Body of pancreas (tissue), 4 donors: ENCODE measurements around the gene POU2AF1.

Experiments
- POLR2A ChIP-seq, 3 donors: fragments of 450-650 bp; IDR thresholded peaks; one replicate each; pipeline ENCODE4 v1.6.1; 2016; ENCODE audit warnings: antibody characterized with exemption in 3 of 3, mild to moderate bottlenecking in 2 of 3
- TF ChIP-seq, protein P1 (sequence below), 7 experiments: fragments of 450-650 bp in 4 of 7; fragments of 200-600 bp in 3 of 7; sonication (generic) in 3 of 7; IDR thresholded peaks; one replicate each; pipeline ENCODE4 v1.5.1; 2016 to 2019; ENCODE audit warnings: antibody characterized with exemption in 7 of 7

DNA sequence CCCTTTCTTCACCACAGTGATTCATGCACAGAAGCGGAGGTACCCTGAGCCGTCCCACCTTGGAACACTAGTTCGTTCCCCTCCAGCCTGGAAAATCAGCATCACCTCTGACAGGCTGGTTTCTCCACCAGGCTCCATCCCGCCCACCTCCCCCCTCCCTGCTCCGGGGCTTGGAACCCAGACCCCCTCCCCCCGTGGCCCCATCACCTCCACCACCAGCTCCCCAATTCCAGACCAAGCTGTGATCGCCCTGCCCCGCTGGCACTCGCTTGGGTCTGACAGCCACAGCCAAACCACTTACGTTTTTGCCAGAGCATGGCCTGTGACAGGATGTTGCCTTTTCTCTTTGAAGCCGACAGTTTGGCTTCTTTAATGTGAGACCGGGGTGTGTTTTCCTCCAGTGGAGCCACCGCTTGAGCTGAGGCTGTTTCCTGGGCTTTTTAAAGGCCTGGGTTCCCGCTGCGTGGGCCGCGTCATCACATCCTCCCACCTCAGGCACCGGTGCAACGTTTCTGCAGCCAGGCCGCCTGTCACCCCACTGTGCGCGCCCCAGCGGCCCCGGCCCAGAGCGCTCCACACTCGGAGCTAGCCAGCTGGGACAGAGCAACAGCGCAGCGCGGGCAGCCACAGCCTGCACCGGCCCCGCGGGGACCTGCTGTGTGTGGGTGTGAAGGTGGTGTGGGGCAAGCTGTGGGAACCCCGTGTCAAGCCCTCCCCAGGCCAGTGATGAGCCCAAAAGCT, at the start of gene POU2AF1:
- no peak for TF ChIP-seq POLR2A (IDR thresholded peaks at IDR 0.05)
- TF ChIP-seq, protein P1, sequence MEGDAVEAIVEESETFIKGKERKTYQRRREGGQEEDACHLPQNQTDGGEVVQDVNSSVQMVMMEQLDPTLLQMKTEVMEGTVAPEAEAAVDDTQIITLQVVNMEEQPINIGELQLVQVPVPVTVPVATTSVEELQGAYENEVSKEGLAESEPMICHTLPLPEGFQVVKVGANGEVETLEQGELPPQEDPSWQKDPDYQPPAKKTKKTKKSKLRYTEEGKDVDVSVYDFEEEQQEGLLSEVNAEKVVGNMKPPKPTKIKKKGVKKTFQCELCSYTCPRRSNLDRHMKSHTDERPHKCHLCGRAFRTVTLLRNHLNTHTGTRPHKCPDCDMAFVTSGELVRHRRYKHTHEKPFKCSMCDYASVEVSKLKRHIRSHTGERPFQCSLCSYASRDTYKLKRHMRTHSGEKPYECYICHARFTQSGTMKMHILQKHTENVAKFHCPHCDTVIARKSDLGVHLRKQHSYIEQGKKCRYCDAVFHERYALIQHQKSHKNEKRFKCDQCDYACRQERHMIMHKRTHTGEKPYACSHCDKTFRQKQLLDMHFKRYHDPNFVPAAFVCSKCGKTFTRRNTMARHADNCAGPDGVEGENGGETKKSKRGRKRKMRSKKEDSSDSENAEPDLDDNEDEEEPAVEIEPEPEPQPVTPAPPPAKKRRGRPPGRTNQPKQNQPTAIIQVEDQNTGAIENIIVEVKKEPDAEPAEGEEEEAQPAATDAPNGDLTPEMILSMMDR (IDR thresholded peaks at IDR 0.05) = no peak
